Stimulated activated CD4-positive, alpha-beta T cell treated with anti-CD3 and anti-CD28 coated beads, Interleukin-4, amount 100 ng/mL, for 48 hours (primary cell): Measurements from ENCODE around the gene HSD17B2.
"Not testable (repeated sequence)": the region's sequence is repeated elsewhere in the genome, so short reads cannot be mapped to it uniquely, and the experiment has no call there.

Experiments
- DNase-seq, 2 donors: peaks; one replicate each; pipeline ENCODE4 v3.0.0-alpha.2; 2020; ENCODE audit warnings: low read depth in 2 of 2

The HSD17B2 gene

GRCh38 chr16:82079892-82080291 lies 44.8 kb downstream of the HSD17B2 start:
- DNase-seq, result no peak

GRCh38 chr16:82081264-82081663 lies 46.2 kb downstream of the HSD17B2 start:
- DNase-seq, result no peak

GRCh38 chr16:82082097-82082496 lies 47.0 kb downstream of the HSD17B2 start:
- DNase-seq, result no peak

- no peak for DNase-seq
Observed at GRCh38 chr16:82082543-82083244, 47.6 kb downstream of the HSD17B2 start.

GRCh38 chr16:82083710-82084353 lies 48.8 kb downstream of the HSD17B2 start:
- DNase-seq, result no peak

- DNase-seq, result no peak
Observed at GRCh38 chr16:82085011-82085779, 50.1 kb downstream of the HSD17B2 start.

GRCh38 chr16:82088483-82088882 lies 53.4 kb downstream of the HSD17B2 start:
- DNase-seq, result no peak

- DNase-seq, result no peak
Observed at GRCh38 chr16:82091241-82091640, 56.2 kb downstream of the HSD17B2 start.

- DNase-seq, result no peak
Observed at GRCh38 chr16:82092711-82093110, 57.7 kb downstream of the HSD17B2 start.

GRCh38 chr16:82093666-82094300 lies 58.7 kb downstream of the HSD17B2 start:
- DNase-seq, result no peak

- no peak for DNase-seq
Observed at GRCh38 chr16:82094942-82095540, 60.0 kb downstream of the HSD17B2 start.

- DNase-seq, result no peak
Observed at GRCh38 chr16:82096641-82097040, 61.6 kb downstream of the HSD17B2 start.

GRCh38 chr16:82105107-82105506 lies 70.1 kb downstream of the HSD17B2 start:
- no peak for DNase-seq

GRCh38 chr16:82108100-82108499 lies 73.0 kb downstream of the HSD17B2 start:
- DNase-seq, result no peak

GRCh38 chr16:82108774-82109173 lies 73.7 kb downstream of the HSD17B2 start:
- DNase-seq, result no peak

GRCh38 chr16:82109266-82109665 lies 74.2 kb downstream of the HSD17B2 start:
- not testable (repeated sequence) for DNase-seq

GRCh38 chr16:82111944-82112343 lies 76.9 kb downstream of the HSD17B2 start:
- no peak for DNase-seq

GRCh38 chr16:82113741-82114140 lies 78.7 kb downstream of the HSD17B2 start:
- DNase-seq, result no peak

GRCh38 chr16:82116535-82116934 lies 81.5 kb downstream of the HSD17B2 start:
- DNase-seq, result no peak

GRCh38 chr16:82118749-82119148 lies 83.7 kb downstream of the HSD17B2 start:
- DNase-seq, result no peak

- DNase-seq, result no peak
Observed at GRCh38 chr16:82119405-82119804, 84.4 kb downstream of the HSD17B2 start.

GRCh38 chr16:82124651-82125050 lies 89.6 kb downstream of the HSD17B2 start:
- no peak for DNase-seq
